ENCODE measurements around the gene CD82.

CD82 gene

DNA sequence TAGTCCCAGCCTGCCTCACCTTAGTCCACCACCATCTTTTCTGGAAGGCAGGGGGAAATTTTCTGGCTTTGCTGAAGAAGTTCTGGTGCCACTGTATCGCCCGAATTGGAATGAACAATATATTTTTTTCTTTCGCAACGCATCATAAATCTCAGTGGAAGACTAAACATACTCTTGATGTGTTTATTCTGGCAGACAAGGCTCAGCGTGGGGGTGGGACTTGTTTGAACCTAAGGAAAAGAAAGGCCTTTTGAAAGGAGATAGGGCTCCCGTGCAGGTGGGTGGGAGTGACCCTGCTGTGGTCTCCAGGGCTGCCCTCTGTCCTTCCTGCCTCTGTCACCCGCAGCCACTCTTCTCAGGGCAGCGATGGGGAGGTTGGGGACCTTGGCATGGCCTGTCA is 42.5 kb downstream of the CD82 start:
- Histone ChIP-seq H3K9me3 (ENCODE audit: low read depth, low read length) (no peaks in the 10 kb centered on the region), H3K27ac (no peak overlapping the region), H3K4me3 (no peak overlapping the region), H3K9ac (ENCODE audit: insufficient read length) (no peak overlapping the region), H3K36me3 (ENCODE audit: insufficient read depth, low read length) (no peaks in the 10 kb centered on the region)
- TF ChIP-seq FOXP2 (optimal IDR thresholded peaks at IDR 0.05; ENCODE audit: control extremely low read depth, extremely low read length, insufficient read depth) (no peak), EZH2 (IDR thresholded peaks at IDR 0.05) (no peak), POLR2AphosphoS5 (IDR thresholded peaks at IDR 0.05; ENCODE audit: borderline replicate concordance, low read depth, low read length) (no peak)
- no peak for DNase-seq (ENCODE audit: low read depth, low spot score)

DNA sequence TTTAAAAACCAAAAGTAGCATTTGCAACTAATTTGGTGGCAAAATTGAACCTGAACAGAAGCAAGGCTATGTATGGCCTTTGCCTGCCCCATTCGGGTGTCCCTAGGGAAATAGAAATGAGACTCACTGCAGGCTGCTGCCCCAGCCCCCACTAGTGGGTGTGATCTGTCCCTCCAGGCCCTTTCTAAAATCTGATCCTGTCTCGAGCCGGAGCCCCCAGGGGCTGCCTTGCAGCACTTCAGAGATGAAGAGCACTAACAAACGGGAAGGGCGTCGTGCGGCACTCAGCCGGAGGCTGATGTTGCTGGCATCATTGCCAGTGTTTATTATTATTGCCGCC is 43.2 kb downstream of the CD82 start:
- TF ChIP-seq POLR2AphosphoS5 (IDR thresholded peaks at IDR 0.05; ENCODE audit: borderline replicate concordance, low read depth, low read length), result no peak
- TF ChIP-seq EZH2 (IDR thresholded peaks at IDR 0.05), result no peak
- no peak for TF ChIP-seq FOXP2 (optimal IDR thresholded peaks at IDR 0.05; ENCODE audit: control extremely low read depth, extremely low read length, insufficient read depth)
- no peaks in the 10 kb centered on the region for H3K9me3 ChIP-seq (ENCODE audit: low read depth, low read length)
- H3K9ac ChIP-seq (ENCODE audit: insufficient read length), result no peak overlapping the region
- no peak for DNase-seq (ENCODE audit: low read depth, low spot score)
- no peak overlapping the region for H3K4me3 ChIP-seq
- H3K36me3 ChIP-seq (ENCODE audit: insufficient read depth, low read length), result no peaks in the 10 kb centered on the region
- no peak overlapping the region for H3K27ac ChIP-seq

DNA sequence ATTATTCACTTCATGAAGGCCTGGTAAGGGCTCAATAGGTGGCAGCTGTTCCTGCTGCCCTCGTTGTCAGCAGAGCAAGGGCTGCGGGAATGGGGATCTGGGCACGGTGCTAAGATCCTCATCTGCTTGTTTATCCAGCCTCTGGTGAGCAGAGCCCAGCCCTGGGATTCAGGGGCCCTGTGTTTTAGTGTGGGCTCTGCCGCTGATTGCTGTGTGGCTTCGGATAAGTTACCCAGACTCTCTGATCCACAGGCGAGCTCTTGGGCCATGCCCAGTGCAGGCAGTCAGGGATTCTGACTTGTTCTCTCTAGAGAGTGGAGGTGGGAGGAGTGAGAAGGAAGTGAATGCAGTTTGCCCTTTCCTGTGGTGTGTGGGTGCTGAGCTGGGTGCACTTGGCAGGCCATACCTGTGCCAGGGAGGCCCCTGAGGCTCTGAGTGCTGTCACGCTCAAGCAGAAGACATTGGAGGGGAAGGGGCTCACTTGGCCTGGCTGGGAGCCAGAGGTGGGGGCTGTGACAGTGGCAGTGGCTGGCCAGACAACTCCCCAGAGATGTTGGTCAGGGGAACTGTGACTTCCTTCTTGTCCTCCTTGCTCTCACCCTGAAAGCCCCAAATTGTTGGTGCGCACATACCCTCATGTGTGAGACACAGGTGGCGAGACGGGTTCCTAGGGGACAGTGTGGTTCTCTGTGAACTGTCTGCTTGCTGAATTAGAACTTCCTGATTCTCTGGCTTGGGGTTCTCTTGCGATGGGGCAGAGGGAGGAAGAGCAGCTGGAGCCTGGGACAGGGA is 43.7 kb downstream of the CD82 start:
- no peak overlapping the region for H3K4me3 ChIP-seq
- no peak overlapping the region for H3K9ac ChIP-seq (ENCODE audit: insufficient read length)
- DNase-seq (ENCODE audit: low read depth, low spot score), result no peak
- no peak overlapping the region for H3K27ac ChIP-seq
- TF ChIP-seq POLR2AphosphoS5 (IDR thresholded peaks at IDR 0.05; ENCODE audit: borderline replicate concordance, low read depth, low read length) (no peak), FOXP2 (optimal IDR thresholded peaks at IDR 0.05; ENCODE audit: control extremely low read depth, extremely low read length, insufficient read depth) (no peak), EZH2 (IDR thresholded peaks at IDR 0.05) (no peak)
- no peaks in the 10 kb centered on the region for H3K9me3 ChIP-seq (ENCODE audit: low read depth, low read length)
- no peaks in the 10 kb centered on the region for H3K36me3 ChIP-seq (ENCODE audit: insufficient read depth, low read length)

DNA sequence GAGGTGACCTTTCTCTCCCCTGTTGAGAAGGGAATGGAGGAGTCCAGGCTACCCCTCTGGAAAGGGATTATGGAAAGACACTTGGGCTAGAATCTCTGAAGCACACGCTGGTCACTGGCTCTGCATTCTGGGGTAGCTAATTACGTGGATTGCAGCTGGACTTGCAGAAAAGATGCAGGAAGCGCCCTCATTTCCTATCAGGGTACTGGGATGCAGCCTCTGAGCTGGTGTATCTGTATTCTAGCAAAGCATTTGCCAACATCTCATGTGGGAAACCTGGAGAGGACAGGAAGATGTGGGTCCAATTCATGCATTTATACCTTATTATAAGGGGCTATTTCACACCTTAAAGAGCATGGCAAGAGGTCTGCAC is 44.3 kb downstream of the CD82 start:
- no peak for DNase-seq (ENCODE audit: low read depth, low spot score)
- no peak overlapping the region for H3K4me3 ChIP-seq
- no peaks in the 10 kb centered on the region for H3K9me3 ChIP-seq (ENCODE audit: low read depth, low read length)
- no peaks in the 10 kb centered on the region for H3K36me3 ChIP-seq (ENCODE audit: insufficient read depth, low read length)
- H3K27ac ChIP-seq, result no peak overlapping the region
- no peak for TF ChIP-seq EZH2 (IDR thresholded peaks at IDR 0.05)
- no peak for TF ChIP-seq FOXP2 (optimal IDR thresholded peaks at IDR 0.05; ENCODE audit: control extremely low read depth, extremely low read length, insufficient read depth)
- no peak for TF ChIP-seq POLR2AphosphoS5 (IDR thresholded peaks at IDR 0.05; ENCODE audit: borderline replicate concordance, low read depth, low read length)
- no peak overlapping the region for H3K9ac ChIP-seq (ENCODE audit: insufficient read length)

DNA sequence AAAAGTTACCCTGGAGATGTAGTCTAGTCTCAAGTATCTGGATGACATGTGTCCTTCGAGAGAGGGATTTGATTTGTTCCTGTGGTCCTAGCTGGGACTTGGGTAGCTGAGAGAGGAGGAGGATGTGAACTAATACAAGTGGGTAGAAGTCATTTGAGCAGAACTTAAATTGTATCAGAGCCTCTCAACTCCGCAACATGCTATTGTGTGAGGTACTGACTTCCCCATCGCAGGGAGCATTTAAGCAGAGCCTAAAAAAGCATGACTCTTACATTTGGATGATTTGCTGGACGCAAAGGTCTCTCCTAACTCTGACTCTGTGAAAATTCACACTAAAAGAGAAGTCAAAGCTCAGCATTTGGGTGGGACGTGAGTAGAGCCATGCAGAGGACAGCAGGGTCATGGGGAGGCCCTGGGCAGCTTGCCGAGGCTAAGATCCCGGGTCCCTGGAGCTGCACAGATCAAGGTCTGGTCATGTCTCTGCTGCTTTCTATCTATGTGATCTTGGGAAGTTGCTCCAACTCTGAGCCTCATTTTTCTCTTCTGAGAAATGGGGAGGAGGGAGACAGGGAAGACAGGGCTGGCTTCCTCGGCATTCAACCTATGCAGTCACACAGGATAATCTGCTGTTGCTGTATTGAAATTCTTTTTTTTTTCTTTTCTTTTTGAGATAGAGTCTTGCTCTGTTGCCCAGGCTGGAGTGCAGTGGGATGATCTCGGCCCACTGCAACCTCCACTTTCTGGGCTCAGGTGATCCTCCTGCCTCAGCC is 44.9 kb downstream of the CD82 start:
- Histone ChIP-seq H3K36me3 (ENCODE audit: insufficient read depth, low read length) (no peaks in the 10 kb centered on the region), H3K9ac (ENCODE audit: insufficient read length) (no peak overlapping the region), H3K9me3 (ENCODE audit: low read depth, low read length) (no peaks in the 10 kb centered on the region), H3K27ac (no peak overlapping the region), H3K4me3 (no peak overlapping the region)
- DNase-seq (ENCODE audit: low read depth, low spot score), result no peak
- no peak for TF ChIP-seq FOXP2 (optimal IDR thresholded peaks at IDR 0.05; ENCODE audit: control extremely low read depth, extremely low read length, insufficient read depth)
- TF ChIP-seq EZH2 (IDR thresholded peaks at IDR 0.05), result no peak
- no peak for TF ChIP-seq POLR2AphosphoS5 (IDR thresholded peaks at IDR 0.05; ENCODE audit: borderline replicate concordance, low read depth, low read length)

DNA sequence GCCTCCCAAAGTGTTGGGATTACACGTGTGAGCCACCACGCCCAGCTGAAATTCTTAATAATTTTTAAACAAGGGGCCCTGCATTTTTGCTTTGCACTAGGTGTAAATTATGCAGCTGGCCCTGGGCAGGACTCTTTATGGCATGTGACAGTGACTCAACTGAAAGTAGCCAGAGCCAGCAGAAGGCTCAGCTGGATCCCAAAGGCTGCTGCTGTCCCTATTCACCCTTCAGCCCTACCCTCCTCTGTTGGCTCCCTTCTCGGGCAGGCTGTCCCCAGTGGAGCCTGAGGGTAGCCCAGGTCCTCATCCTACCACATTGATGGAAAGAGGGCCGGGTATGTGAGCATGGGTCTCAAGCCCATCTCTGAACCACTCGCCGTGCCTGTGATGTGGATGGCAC is 45.6 kb downstream of the CD82 start:
- Histone ChIP-seq H3K36me3 (ENCODE audit: insufficient read depth, low read length) (no peaks in the 10 kb centered on the region), H3K9ac (ENCODE audit: insufficient read length) (no peak overlapping the region), H3K4me3 (no peak overlapping the region), H3K27ac (no peak overlapping the region), H3K9me3 (ENCODE audit: low read depth, low read length) (no peaks in the 10 kb centered on the region)
- no peak for DNase-seq (ENCODE audit: low read depth, low spot score)
- TF ChIP-seq EZH2 (IDR thresholded peaks at IDR 0.05), result no peak

DNA sequence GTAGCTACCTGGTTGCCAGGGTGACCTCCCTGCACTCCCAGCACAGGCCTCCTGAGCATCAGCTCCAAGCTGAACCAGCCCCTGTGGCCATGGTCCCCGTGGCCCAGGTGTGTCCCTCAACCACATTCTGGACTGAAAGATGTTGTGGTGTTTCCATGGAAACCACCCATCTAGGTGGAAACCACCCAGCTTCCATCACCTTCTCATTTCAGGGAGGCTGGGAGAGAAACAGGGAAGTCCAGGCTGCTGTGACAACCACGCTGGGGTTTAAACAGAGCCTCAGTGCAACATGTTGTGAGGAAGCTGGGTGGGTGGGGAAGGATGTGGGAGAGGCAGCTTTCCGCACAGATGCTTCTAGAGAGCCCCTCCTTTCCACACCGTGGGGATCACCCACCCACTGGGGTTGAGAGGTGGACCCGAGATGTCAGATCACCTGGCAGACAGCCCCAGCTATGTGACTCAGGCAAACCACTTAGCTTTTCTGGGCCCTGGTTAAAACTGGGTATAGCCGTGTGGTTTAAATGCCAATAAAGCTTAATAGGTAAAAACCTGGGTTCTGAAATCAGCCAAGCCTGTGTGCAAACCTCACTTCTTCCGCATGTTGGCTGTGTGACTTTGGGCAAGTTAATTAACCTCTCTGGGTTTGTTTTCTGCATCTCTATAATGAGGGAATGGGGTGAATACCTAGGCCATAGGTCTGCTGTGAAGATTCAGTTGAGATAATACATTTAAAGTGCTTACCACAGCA is 46.4 kb downstream of the CD82 start:
- H3K9me3 ChIP-seq (ENCODE audit: low read depth, low read length), result no peaks in the 10 kb centered on the region
- TF ChIP-seq EZH2 (IDR thresholded peaks at IDR 0.05) (no peak), FOXP2 (optimal IDR thresholded peaks at IDR 0.05; ENCODE audit: control extremely low read depth, extremely low read length, insufficient read depth) (no peak), POLR2AphosphoS5 (IDR thresholded peaks at IDR 0.05; ENCODE audit: borderline replicate concordance, low read depth, low read length) (no peak)
- H3K4me3 ChIP-seq, result no peak overlapping the region
- no peak overlapping the region for H3K27ac ChIP-seq
- H3K36me3 ChIP-seq (ENCODE audit: insufficient read depth, low read length), result no peaks in the 10 kb centered on the region
- H3K9ac ChIP-seq (ENCODE audit: insufficient read length), result no peak overlapping the region
- no peak for DNase-seq (ENCODE audit: low read depth, low spot score)

DNA sequence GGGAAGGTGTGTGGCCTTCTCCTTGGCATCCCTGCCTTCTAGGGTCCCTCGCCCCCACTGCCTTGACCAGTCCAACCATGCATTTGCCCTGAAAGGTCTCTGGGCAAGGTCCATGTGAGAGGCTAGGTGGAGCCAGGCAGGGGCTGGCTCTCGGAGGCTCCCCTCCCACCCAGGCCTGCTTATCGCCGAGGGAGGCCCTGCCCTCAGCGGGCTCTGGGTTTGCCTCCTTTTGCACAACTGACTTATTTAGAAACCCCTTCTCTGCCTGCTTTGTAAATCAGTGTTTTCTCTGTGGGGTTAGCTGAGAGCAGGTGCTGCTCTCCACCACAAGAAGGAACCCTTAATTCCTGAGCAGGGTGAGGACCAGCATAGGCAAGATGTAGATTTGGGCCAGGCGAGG is 47.7 kb downstream of the CD82 start:
- H3K27ac ChIP-seq, result no peak overlapping the region
- no peaks in the 10 kb centered on the region for H3K9me3 ChIP-seq (ENCODE audit: low read depth, low read length)
- no peaks in the 10 kb centered on the region for H3K36me3 ChIP-seq (ENCODE audit: insufficient read depth, low read length)
- H3K4me3 ChIP-seq, result no peak overlapping the region
- TF ChIP-seq FOXP2 (optimal IDR thresholded peaks at IDR 0.05; ENCODE audit: control extremely low read depth, extremely low read length, insufficient read depth), result no peak
- no peak for TF ChIP-seq POLR2AphosphoS5 (IDR thresholded peaks at IDR 0.05; ENCODE audit: borderline replicate concordance, low read depth, low read length)
- TF ChIP-seq EZH2 (IDR thresholded peaks at IDR 0.05), result no peak
- H3K9ac ChIP-seq (ENCODE audit: insufficient read length), result no peak overlapping the region
- DNase-seq (ENCODE audit: low read depth, low spot score), result no peak

All from SK-N-MC (cell line).